GM21526 (cell line): ENCODE data around the gene RASGRP4.

ENCODE experiments used
- ATAC-seq: cut with Tn5 transposase; IDR thresholded peaks from one replicate; pipeline ENCODE4 v1.9.1; 2021; ENCODE audit warnings: moderate library complexity; ENCODE audit not compliant: unreplicated experiment, low FRiP score

RASGRP4 gene

DNA sequence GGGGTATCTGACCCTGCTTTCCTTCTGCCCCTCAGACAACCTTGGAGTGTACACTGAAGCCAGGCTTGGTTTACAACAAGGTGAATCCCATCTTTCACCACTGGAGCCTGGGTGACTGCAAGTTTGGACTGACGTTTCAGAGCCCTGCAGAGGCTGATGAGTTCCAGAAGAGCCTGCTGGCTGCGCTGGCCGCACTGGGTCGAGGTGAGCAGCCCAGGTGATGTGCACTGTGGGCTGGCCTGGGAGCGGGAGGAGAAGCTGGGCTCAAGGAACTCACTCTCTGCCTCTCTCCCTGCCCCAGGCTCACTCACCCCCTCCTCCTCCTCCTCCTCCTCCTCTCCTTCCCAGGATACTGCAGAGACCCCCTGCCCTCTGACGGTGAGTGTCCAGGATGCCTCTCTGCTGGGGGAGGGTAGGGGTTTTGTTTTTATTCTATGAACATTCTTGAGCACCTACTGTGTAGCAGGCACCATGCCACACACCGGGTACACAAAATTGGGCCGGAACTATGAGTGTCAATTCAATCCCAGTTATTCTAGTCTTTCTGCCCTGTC, 34.0 kb downstream of the RASGRP4 start:
- ATAC-seq: no peak

DNA sequence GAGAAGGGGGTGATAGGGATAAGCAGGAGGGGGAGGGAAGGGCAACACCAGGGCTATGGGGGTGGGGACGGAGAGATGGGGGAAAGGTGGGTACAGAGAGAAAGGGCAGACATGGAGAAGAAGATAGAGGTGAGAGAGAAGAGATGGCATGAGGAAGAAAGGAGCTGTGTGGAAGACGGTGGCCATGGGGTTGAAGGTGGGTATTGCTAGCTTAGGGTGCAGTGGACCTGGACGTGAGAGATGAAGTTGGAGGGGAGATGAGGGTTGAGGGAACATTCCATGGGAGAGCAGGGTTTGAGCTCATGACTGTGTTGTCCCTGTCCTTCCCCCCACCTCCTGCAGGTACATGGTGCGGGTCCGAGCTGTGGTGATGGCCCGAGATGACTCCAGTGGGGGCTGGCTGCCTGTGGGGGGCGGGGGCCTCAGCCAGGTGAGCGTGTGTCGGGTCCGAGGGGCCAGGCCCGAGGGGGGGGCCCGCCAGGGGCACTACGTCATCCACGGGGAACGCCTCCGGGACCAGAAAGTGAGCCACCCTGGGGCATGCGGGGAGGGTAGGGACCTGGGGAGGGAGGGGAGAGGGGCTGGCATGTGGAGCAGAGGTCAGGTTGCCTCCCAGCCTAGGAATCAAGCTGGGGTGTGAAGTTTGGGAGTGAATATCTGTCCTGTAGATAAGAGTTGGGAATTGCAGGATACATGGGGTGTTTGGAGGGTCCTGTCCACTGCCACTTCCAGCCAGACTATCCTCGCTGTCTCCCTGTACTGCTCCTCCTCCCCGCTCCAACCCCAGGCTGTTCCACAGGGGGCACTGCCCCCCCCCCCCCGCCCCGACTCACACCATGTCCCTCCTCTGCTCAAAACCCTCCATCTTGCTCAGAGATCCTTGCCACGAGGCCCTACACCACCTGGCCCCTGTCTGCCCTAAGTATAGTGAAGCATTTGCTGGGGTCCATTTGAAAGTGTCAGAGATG, 35.8 kb downstream of the RASGRP4 start:
- no peak for ATAC-seq

DNA sequence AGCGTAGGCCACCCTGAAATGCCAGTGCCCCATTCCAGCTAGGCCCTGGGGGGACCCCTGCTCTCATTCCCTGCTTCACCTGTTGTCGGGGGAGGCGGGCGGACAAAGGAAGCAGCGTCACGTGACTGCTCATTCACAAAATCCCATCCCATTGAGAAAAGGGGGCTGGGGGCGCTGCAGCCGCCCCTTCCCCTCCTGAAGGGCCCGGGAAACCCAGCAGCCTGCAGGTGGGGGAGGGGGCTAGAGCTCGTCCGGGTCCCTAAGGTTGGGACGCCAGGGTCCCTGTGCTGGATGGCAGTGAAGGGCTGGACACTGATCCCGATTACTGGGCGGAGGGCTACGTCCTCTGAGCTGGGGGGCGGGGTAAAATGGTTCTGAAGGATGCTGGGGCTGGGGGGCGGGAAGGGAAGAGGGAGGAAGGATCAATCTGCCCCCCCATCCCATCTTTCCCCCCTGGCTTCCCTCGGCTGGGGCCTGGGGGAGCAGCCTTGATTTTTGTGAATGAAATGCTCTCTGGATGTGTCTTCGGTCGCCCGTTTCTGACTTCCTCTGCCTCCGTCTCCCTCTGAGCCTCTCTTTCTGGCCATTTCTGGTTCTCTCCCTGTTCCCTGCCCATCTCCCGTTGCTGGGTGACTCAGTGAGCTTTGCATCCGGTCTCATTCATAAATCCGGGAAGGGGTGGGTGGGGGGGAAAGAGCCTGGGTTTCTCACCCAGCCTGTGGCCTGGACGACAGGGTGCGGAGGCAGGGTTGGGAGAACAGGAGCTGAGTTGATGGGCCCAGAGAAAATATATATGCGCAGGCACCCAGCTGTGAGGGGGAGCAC, 36.7 kb downstream of the RASGRP4 start:
- no peak for ATAC-seq

DNA sequence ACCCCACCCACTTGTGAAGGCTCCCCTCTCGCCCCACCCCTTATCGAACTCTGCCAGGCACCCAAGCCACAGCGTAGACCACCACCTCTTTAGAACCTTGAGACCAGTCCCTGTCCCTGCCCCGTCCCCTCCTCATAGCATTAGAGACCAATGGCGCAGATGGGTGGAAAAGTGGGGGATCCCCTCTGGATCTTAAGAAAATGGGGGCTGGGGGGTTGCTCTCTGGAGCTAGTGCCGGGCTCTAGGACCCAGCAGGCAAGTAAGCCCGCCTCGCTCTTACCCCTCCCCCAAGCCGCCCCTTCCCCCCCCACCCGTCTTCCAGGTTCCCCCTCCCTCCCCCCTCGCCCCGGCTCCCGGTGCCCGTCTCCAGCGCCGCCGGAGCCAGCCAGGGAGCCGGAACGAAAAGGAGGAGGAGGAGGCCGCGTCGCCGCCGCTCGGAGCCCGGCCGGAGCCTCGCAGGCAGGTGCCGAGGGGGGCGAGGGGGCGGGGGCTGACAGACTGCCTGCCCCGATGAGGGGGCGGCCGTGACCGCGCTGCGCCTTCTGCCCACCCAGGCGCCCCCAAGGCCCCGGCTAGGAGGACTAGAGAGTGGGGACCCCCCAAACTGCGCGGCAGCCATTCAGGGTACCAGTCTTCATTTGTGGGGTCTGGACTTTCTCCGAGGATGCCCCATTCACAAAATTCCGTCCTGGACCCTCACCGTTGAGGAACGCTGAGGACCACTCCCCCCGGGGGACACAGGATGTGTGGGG, 37.5 kb downstream of the RASGRP4 start, which contains the start of gene SPRED3:
Gene SPRED3 (plus strand): TSS at position 349 of the 752 bp plus-strand sequence. CDS start 1,606 bp downstream, outside the sequence.
- ATAC-seq: no peak

DNA sequence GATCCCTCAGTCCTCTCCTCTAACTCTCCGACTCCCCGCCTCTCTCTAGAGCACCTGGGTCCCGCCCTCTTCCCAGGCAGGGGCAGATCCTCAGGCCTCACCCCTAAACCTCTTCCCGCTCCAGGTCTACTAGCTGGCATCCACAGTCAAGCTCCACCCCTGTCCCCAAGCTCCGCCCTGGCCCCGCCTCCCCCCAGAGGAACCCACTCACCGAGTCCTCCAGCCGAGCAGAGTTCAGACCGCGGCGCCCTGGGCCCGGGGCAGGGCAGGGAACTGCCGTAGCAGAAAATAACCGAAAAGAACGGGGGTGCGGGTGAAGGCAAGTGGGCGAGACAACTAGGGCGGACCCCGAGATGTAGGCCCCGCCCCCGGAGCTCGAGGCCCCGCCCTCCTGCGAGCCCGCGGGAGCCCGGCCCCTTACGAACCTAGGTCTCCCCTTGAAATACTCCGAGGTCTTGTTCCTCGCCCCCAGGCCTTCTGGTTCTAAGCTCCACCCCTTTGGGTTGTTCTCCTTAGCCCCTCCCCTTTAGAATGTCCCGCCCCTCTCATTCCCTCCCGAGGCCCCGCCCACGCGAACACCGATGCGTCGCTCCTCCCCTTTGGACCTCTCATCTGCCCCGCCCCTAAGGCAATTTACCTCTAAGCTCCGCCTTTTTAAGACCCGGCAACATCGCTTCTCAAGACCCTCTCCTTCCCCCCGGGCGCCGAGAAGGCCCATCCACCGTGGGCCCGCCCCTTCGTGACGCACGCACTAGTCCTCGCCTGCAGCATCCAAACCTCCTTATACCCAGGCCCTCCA, 38.3 kb downstream of the RASGRP4 start, which contains the start of gene GGN:
Gene GGN (minus strand): TSS at position 485 of the 799 bp plus-strand sequence. CDS start 773 bp downstream, outside the sequence.
- no peak for ATAC-seq

DNA sequence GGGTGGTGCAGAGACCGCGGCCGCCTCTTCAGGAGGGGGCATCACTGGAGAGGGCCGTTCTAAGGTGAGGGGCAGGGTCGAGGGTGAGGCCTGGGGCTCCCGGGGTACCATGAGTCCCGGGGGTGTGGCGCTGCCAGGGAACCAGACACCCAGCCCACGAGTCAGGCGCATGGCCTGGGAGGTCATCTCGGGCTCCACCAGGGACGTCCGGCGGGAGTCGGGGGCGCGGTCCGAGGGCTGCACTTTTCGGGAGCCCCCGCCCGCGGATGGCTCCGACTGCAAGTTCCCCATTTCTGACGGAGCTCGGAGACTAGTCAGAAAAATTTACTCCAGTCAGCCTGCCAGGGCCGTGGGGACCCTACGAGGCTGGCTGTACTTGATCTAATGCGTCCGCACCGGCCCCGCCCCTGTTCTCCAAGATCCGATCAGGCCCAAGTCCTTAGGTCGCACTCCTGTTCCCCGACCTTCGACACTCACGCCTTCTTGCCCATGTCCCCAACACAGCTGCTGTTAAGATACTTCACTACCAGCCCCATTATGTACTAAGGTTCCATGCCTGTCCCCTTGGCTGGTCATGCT, 39.0 kb downstream of the RASGRP4 start:
- no peak for ATAC-seq

DNA sequence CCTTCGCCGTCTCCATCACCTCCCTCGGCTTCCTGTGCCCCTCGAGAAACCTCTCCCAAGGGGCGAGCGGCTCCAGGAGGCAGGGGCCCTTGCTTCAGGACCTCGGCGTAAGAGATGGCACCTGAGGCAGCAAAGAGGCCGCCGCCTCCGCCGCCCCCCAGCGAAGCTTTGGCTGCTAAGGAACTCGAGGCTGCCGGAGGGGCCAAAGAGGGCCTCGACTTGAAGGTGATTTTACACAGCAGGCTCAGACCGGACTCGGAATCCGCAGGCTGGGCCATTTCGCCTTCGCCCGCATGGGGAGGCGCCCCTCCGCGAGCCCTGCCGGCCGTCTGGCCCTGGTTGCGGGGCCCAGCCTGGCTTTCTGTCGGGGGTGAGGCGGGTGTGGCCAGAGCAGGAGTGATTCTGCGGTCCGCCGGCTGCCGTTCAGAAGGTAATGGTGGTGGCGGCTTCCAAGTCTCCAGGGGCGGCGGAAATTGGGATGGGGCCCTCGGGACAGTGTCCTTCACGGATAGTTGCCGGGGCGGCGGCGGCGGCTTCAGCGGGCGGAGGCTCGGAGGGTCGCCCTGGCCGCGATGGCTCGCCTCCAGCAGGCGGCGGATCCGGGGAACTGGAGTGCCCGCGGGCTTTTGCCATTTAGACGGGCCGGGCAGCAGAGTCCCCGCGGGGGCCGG, 39.6 kb downstream of the RASGRP4 start:
- no peak for ATAC-seq

DNA sequence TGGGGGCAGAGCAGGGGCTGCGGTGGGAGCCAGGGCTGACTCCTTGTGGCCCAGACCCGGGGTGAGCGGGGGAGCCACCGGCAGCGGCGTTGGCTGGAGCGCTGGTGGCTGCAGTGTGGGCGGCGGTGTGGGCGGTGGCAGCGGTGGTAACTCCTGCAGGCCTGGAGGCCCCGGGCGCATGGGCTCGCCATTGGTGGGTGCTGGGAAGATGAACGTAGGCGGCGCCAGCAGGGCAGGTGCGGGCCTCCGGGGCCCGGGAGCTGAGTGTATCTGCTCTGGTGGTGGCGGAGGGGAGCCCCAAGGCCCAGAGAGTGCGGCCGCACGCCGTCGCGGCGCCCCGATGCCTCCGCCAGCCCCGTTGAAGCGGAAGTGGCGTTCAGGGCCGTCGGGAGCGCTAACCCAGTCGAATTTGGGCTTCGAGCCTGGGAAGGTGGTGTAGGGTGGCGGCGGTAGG, 40.2 kb downstream of the RASGRP4 start:
- ATAC-seq: no peak

DNA sequence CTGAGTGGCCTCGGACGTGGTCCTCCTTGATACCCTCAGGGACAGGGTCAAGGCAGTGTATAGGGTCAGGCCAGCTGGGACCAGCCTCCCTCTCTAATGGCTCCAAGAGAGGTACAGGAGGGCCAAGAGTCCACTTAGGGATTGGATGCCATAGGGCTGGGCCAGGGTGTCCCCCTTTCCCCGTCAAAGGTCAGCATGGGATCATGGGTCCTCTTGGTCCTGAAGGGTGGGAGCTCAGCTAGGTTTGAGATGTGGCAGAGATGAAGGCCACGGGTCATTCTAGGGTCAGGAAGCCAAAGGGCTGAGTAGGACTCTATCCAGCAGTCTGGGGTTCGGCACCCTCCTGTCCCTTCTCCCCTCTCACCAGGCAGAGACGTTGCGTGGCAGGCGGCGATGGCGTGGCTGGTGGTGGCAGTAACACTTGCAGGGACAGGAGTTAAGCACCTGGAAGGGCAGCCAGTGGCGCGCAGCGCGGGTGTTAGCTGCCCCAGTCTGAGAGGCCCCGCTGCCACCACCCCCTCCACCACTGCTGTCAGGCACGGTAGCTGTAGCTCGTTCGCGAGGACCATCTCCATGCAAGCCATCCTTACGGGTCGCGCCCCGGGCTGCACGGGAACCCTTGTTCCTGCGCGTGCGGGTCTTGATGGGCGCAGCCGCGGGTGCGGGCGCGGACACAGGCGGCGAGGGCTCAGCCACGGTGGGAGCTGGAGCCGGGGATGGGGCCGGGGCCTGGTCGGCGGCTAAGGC, 40.8 kb downstream of the RASGRP4 start:
- no peak for ATAC-seq

DNA sequence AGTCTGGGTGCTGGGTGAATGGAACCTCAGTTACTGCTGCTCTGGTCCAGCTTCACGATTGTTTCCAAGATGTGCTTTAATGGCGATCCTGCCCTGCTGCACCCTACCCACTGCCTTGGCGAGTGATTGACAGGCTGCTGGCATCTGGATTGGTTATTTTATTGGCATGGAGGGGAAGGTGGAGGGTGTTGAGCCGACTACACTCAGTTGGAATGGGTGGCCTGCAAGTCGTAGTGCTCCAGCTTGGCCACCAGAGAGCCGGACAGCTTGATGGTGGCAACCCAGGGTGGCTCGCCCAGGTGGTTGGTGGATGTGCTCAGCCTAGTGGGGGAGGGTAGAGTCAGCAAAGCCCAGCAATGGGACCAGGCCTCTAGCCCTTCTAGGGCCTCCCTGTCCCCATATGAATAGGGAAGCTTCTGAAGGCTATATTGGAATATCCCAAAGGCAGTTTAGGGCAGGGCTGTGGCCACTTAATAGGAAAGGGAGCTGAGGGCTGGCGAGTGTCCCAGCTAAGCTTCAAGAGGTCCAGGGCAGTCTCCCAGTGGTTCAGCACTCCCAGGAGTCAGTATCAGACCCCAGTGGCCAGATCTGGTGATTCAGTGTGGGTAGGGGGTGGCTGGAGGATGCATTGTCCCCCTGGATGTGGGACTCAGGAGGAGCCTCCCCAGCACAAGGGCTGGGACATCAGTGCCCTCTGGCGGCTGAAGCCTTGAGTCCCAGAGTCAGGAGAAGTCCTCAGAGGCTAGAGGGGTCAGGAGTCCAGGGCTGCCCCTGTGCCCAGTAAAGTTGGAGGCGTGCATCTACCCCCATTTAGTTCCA, 41.6 kb downstream of the RASGRP4 start:
- no peak for ATAC-seq

DNA sequence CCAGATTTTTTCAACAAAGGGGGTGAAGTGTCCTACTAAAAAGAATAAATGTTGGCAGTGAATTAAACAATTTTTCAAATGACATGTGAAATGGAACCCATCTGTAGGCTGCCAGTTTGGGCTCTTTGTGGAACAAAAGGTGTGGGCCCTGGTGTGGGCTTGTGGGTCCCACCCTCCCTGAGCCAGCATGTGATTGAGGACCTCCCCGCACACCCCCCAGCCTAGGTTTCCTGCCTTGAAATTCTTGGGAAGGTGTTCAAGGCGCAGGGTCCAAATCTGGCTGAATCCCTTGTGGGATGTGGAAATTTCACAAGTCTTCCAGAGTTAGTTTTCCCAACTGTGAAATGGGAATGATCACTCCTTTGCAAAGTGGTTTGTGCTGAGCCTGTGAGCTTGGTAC, 42.3 kb downstream of the RASGRP4 start:
- ATAC-seq: no peak

DNA sequence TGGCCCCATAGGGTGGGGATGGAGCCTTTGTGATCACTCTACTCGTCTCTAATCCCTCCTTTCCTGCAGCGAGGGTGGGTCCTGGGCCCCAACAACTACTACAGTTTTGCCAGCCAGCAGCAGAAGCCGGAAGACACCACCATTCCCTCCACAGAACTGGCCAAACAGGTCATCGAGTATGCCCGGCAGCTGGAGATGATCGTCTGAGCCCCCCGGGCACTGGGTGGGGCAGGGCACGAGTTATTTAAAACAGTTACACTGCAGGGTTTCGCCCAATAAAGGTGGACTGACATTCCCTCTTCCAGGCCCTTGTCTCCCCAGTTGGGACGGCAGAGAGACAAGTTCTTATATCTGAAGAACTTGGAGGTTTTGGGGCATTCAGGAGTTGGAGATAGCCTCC, 42.8 kb downstream of the RASGRP4 start:
- ATAC-seq: no peak

DNA sequence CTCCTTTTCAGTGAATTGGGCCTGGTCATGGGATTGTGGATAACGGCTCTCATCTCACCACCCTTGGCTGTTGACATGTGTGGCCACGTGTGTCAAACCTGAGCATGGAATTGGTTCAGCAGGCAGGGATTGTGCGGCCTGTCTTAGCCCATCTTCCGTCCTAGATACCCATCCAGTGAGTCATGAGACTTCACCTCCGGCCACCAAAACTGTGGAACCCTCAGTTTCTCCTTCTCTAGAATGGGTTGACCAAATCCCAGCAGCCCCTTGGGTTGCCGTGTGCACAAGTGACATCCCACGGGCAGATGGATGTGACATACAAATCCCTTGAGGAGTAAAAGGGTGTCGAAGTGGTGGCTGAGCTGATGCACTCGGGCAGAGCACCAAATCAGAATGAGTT, 44.9 kb downstream of the RASGRP4 start:
- ATAC-seq: no peak

DNA sequence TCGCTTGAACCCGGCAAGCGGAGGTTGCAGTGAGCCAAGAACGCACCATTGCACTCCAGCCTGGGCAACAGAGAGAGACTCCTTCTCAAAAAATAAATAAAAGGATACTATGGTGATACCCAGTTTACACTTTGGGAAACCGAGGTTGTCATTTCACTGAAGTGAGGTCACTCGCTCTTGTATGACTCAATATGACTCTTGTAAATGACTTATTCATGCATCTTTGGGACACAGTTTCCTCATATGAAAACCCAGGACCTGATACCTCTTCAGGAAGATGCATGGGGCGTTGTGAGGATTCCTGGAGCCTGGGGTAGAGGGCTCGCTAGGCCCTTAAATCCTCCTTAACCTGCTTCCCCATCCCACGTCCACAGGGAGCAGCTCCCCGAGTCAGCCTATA, 47.2 kb downstream of the RASGRP4 start:
- no peak for ATAC-seq

DNA sequence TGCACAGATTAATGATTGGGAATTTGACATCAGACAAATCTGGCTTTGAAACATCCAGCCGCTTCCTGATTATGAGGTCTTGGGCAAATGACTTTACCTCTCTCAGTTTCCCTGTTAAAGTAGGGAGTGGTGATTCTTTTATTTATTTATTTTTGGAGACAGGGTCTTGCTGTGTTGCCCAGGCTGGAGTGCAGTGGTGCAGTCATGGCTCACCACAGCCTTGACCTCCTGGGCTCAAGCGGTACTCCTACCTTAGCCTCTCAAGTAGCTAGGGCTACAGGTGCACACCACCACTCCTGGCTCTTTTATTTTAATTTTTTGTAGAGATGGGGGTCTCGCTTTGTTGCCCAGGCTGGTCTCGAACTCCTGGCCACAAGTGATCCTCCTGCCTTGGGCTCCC, 49.0 kb downstream of the RASGRP4 start:
- no peak for ATAC-seq

DNA sequence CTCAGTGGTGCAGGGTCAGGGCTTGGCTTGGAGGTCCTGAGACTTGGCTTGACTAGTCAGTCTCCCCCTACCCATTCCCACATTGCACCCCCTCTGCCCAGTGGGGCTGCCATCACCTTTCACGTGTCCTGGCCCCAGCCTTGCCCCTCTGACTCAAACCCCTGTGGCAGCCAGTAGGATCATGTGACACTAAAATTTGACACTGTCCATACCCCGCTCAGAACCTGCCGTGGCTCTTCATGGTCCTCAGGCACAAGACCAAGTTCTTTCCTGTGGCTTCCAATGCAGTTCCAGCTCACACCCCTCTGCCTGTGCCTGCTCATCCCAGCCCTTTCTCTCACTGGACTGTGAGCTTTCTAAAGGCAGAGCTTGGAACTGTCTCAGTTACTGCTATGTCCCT, 49.4 kb downstream of the RASGRP4 start:
- no peak for ATAC-seq

DNA sequence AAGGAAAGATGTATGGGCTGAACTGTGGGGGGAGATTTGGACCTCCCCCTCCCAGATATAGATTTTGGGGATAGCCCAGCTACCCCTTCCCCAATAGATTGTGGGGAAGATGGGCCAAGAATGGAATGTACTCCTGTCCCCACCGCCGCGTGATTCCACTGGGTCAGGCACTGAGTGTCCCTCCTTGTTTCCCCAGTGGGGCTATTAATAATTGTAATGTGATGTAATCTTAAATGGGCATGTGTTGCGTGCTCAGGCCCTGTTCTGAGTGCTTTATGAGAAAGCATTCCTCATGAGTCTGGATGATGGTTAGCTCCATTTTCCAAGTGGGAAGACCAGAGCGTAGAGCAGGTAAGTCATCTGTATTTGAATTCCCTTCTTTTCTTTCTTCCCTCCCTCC, 50.3 kb downstream of the RASGRP4 start:
- ATAC-seq: no peak
